SK-N-SH treated with all-trans-retinoic acid at 6 μM for 48 hours (cell line): ENCODE results near the gene RPS6KC1.

ENCODE experiments used
- CSDC2 ChIP-seq: fragments of 250-450 bp; sonication (Bioruptor Pico); IDR thresholded peaks from 2 replicates; pipeline ENCODE4 v1.5.0; 2020; ENCODE audit warnings: mild to moderate bottlenecking, moderate library complexity
- GLIS3 ChIP-seq: fragments of 250-450 bp; sonication (Bioruptor Pico); IDR thresholded peaks from 2 replicates; pipeline ENCODE4 v1.5.0; 2020; ENCODE audit warnings: mild to moderate bottlenecking, moderate library complexity
- OSR1 ChIP-seq: fragments of 250-450 bp; sonication (Bioruptor Pico); IDR thresholded peaks from 2 replicates; pipeline ENCODE4 v1.8.0; 2022; ENCODE audit warnings: moderate library complexity, mild to moderate bottlenecking, inconsistent platforms
- PPARA ChIP-seq: fragments of 250-450 bp; sonication (Bioruptor Pico); IDR thresholded peaks from 2 replicates; pipeline ENCODE4 v1.5.0; 2020; ENCODE audit warnings: mild to moderate bottlenecking, borderline replicate concordance
- ZFP30 ChIP-seq: fragments of 450-650 bp; formaldehyde crosslinking; IDR thresholded peaks from 2 replicates; pipeline ENCODE4 v1.5.0; 2022; ENCODE audit warnings: mild to moderate bottlenecking, moderate library complexity
- ZNF8 ChIP-seq: fragments of 450-650 bp; formaldehyde crosslinking; IDR thresholded peaks from 2 replicates; pipeline ENCODE4 v1.5.0; 2020; ENCODE audit warnings: mild to moderate bottlenecking, moderate library complexity
- TF ChIP-seq, protein P1 (sequence below): fragments of 250-450 bp; sonication (Bioruptor Pico); IDR thresholded peaks from 2 replicates; pipeline ENCODE4 v1.8.0; 2020; ENCODE audit warnings: mild to moderate bottlenecking, moderate library complexity, borderline replicate concordance
- TF ChIP-seq, protein P2 (sequence below): fragments of 250-450 bp; sonication (Bioruptor Pico); IDR thresholded peaks from 2 replicates; pipeline ENCODE4 v1.5.1; 2021; ENCODE audit warnings: mild to moderate bottlenecking, moderate library complexity

DNA sequence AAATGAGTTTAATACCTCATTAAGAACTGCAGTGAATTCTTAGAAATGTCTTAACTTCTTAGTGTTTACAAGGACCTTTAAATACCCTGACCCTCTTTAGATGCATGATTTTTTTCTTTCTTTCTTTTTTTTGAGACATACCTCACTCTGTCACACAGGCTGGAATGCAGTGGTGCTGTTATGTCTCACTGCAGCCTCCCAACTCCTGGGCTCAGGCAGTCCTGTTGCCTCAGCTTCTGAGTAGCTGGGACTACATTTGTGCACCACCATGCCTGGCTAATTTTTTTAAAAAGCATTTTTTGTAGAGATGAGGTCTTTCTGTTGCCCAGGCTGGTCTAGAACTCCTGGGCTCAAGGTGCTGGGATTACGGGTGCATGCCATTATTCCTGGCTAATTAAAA, 191.8 kb downstream of the RPS6KC1 start:
- TF ChIP-seq ZNF8 (CRISPR knock-in tag): no peak
- TF ChIP-seq GLIS3 (CRISPR knock-in tag): no peak
- TF ChIP-seq OSR1: no peak
- no peak for TF ChIP-seq PPARA (CRISPR knock-in tag)
- TF ChIP-seq, protein P1, sequence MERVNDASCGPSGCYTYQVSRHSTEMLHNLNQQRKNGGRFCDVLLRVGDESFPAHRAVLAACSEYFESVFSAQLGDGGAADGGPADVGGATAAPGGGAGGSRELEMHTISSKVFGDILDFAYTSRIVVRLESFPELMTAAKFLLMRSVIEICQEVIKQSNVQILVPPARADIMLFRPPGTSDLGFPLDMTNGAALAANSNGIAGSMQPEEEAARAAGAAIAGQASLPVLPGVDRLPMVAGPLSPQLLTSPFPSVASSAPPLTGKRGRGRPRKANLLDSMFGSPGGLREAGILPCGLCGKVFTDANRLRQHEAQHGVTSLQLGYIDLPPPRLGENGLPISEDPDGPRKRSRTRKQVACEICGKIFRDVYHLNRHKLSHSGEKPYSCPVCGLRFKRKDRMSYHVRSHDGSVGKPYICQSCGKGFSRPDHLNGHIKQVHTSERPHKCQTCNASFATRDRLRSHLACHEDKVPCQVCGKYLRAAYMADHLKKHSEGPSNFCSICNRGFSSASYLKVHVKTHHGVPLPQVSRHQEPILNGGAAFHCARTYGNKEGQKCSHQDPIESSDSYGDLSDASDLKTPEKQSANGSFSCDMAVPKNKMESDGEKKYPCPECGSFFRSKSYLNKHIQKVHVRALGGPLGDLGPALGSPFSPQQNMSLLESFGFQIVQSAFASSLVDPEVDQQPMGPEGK (CRISPR knock-in tag): no peak
- TF ChIP-seq, protein P2, sequence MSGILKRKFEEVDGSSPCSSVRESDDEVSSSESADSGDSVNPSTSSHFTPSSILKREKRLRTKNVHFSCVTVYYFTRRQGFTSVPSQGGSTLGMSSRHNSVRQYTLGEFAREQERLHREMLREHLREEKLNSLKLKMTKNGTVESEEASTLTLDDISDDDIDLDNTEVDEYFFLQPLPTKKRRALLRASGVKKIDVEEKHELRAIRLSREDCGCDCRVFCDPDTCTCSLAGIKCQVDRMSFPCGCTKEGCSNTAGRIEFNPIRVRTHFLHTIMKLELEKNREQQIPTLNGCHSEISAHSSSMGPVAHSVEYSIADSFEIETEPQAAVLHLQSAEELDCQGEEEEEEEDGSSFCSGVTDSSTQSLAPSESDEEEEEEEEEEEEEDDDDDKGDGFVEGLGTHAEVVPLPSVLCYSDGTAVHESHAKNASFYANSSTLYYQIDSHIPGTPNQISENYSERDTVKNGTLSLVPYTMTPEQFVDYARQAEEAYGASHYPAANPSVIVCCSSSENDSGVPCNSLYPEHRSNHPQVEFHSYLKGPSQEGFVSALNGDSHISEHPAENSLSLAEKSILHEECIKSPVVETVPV (CRISPR knock-in tag): no peak
- no peak for TF ChIP-seq ZFP30 (CRISPR knock-in tag)
- TF ChIP-seq CSDC2: no peak
